Breast epithelium (tissue), 4 donors: Measurements from ENCODE around the gene ZNF618. TPM values are rescaled to one million over a fixed set of nuclear protein-coding genes. Genes with fewer than 3 reads are reported as not detected.

ENCODE experiments used
- DNase-seq, 2 donors: peaks; one replicate each; pipeline ENCODE4 v3.0.0-alpha.2; 2019; ENCODE audit warnings: low spot score in 2 of 2
- H3K27ac ChIP-seq, 2 donors: fragments of 200-600 bp; sonication (generic) in 1 of 2; one replicate each; pipeline ENCODE4 v1.5.1; 2016 to 2019; ENCODE audit warnings: mild to moderate bottlenecking in 1 of 2
- H3K27me3 ChIP-seq, 2 donors: fragments of 200-600 bp; sonication (generic) in 1 of 2; one replicate each; pipeline versions ENCODE4 v1.5.1 to v1.6.0; 2017 to 2019; ENCODE audit warnings: control low read depth in 1 of 2, mild to moderate bottlenecking in 1 of 2
- H3K36me3 ChIP-seq: fragments of 200-600 bp; one replicate; pipeline ENCODE4 v1.5.1; 2019
- H3K4me1 ChIP-seq, 2 donors: fragments of 200-600 bp; sonication (generic); one replicate each; pipeline ENCODE4 v1.5.1; 2016 to 2019; ENCODE audit warnings: control low read depth in 1 of 2
- H3K4me3 ChIP-seq, 3 donors: fragments of 200-600 bp; sonication (generic); 1 replicate in 2 of 3; 2 replicates in 1 of 3; pipeline ENCODE4 v1.5.1; 2016 to 2019; ENCODE audit warnings: mild to moderate bottlenecking in 3 of 3, moderate library complexity in 2 of 3
- H3K9me3 ChIP-seq, 2 donors: fragments of 200-600 bp; sonication (generic) in 1 of 2; one replicate each; pipeline ENCODE4 v1.5.1; 2016 to 2019; ENCODE audit warnings: control low read depth in 1 of 2
- POLR2A ChIP-seq: fragments of 450-650 bp; IDR thresholded peaks from one replicate; pipeline ENCODE4 v1.6.1; 2016; ENCODE audit warnings: antibody characterized with exemption, mild to moderate bottlenecking, moderate library complexity
- POLR2AphosphoS5 ChIP-seq, 3 donors: sonication (generic); formaldehyde crosslinking; IDR thresholded peaks; one replicate each; pipeline ENCODE4 v1.6.1; 2017; ENCODE audit warnings: antibody characterized with exemption in 3 of 3
- intact Hi-C: fragments of 100-400 bp; cut with DNase I; formaldehyde crosslinking; loops from one replicate; pipeline ENCODE4 v1.15.1; 2023; ENCODE audit warnings: low total_unique reads
- total RNA-seq, 3 donors: library from RNA; depleted of rRNA; stranded (reverse); fragments of >200 nt; gene quantifications; one replicate each; pipeline ENCODE4 v1.1.0, GENCODE V29; 2016
- TF ChIP-seq, protein P1 (sequence below), 3 donors: fragments of 450-650 bp; IDR thresholded peaks; one replicate each; pipeline ENCODE4 v1.5.1; 2016 to 2017; ENCODE audit warnings: antibody characterized with exemption in 3 of 3, mild to moderate bottlenecking in 3 of 3, moderate library complexity in 3 of 3

Gene ZNF618
- total RNA-seq, 3 donors from 2014 or later = 4.6 to 11.8 (median 10.4) TPM

DNA sequence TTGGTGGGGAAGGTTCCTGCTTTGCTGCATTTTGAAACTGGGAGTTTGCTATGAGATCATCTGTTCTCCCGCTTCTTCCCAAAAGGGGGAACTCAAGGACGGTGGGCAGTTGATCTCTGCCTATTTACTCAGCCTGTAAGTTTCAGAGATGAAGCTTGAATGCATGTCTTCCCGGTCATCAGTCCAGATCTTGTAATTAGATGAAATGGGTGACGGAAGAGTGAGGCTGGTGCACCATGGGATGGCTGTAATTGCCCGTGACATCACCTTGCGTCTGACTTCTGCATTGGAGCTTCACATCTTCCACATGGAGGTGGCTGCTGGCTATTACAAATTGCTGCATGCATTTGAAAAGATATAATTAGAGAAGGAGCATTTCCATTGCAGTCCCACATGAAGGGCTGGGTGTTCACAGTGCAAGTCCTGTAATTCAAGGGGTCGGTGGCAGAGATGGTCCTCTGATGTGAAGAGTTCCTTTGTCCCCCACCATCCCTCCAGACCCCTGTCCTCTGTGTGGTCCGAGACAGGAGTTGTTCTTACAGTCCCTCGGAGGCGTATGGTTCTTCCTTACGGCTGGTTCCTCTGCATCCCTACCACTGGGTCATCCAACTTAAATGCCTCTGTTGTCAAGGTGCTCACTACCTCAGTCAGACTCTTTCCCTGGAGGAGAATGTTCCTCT lies 72.9 kb downstream of the ZNF618 start:
- intact Hi-C loops = no loop called here
- Histone ChIP-seq H3K9me3 (no peaks in the 10 kb centered on the region), H3K27me3 (no peaks in the 10 kb centered on the region), H3K4me1 (no peaks in the 10 kb centered on the region), H3K4me3 (no peak overlapping the region), H3K27ac (no peak overlapping the region), H3K36me3 (no peaks in the 10 kb centered on the region)
- no peak for DNase-seq
- TF ChIP-seq, protein P1, sequence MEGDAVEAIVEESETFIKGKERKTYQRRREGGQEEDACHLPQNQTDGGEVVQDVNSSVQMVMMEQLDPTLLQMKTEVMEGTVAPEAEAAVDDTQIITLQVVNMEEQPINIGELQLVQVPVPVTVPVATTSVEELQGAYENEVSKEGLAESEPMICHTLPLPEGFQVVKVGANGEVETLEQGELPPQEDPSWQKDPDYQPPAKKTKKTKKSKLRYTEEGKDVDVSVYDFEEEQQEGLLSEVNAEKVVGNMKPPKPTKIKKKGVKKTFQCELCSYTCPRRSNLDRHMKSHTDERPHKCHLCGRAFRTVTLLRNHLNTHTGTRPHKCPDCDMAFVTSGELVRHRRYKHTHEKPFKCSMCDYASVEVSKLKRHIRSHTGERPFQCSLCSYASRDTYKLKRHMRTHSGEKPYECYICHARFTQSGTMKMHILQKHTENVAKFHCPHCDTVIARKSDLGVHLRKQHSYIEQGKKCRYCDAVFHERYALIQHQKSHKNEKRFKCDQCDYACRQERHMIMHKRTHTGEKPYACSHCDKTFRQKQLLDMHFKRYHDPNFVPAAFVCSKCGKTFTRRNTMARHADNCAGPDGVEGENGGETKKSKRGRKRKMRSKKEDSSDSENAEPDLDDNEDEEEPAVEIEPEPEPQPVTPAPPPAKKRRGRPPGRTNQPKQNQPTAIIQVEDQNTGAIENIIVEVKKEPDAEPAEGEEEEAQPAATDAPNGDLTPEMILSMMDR (IDR thresholded peaks at IDR 0.05) = no peak
- no peak for TF ChIP-seq POLR2A
- no peak for TF ChIP-seq POLR2AphosphoS5 (IDR thresholded peaks at IDR 0.05)

DNA sequence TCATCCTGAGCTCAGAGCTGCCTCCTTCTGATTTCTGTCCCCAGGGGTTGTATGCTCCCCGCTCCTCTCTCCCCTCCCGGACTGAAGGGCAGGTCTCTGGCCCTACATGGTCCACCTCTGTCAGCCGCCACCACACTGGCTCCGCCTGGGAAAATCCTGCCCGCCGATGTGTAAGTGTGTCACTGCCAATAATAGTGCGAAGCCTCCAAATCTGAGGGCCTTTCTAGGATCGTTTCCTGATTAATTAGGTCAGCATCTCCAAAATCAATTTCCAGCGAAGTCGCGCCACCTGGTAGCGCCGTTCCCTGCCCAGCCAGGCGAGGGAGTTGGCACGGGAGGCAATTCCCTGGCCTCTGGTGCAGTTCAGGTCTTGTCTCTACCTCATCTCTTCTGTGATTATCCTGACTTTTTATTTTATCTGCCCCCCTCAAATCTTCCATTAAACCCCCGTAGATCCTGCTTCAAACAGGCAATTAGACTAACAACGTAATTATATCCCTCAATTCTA lies 73.5 kb downstream of the ZNF618 start:
- intact Hi-C loops = no loop called here
- Histone ChIP-seq H3K36me3 (no peaks in the 10 kb centered on the region), H3K9me3 (no peaks in the 10 kb centered on the region), H3K4me3 (no peak overlapping the region), H3K27me3 (no peaks in the 10 kb centered on the region), H3K4me1 (no peaks in the 10 kb centered on the region), H3K27ac (no peak overlapping the region)
- TF ChIP-seq, protein P1 (IDR thresholded peaks at IDR 0.05) = no peak
- TF ChIP-seq POLR2AphosphoS5 (IDR thresholded peaks at IDR 0.05) (no peak), POLR2A (no peak)
- no peak for DNase-seq

DNA sequence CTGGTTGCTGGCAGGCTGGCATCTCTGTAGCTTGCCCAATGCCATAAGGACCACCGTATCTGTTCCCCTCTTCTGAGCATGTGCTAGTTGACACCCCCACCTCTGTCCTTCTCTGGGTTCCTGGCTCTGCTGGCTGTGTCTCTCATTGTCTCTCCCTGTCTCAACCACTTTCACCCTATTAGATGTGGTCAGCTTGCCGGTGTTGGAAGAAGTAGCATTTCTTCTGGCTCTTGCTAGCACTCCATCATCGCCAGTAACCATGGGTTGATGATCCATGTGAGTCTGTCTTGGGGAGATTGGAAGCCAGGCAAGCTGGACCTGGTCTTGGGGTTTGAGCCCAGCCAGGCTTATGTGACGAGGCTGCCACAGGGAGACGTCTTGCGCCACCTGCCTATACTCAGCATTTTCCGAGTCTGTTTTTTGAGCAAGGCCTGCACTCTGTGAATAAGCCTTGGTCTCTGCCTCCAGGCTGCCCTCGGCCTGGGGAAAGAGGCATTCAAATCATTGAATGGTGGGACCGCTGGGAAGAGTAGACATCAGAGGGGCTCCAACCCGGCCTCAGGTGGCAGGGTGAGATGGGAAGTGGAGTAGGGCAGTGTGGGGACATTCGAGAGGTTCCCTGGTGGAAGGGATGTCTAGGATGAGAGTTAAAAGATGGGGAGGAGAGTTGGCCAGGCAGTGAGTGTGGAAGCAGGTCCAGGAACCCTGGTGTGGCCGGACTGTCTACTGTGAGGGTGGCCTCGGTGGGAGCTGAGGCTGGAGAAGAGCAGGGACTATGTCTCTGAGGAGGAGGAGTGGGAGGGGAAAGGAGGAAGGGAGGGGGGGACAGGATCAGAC lies 74.3 kb downstream of the ZNF618 start:
- H3K4me3 ChIP-seq = no peak overlapping the region
- no peaks in the 10 kb centered on the region for H3K9me3 ChIP-seq
- intact Hi-C loops = no loop called here
- H3K27me3 ChIP-seq = no peaks in the 10 kb centered on the region
- TF ChIP-seq, protein P1 (IDR thresholded peaks at IDR 0.05) = no peak
- TF ChIP-seq POLR2A = no peak
- TF ChIP-seq POLR2AphosphoS5 (IDR thresholded peaks at IDR 0.05) = no peak
- no peaks in the 10 kb centered on the region for H3K36me3 ChIP-seq
- H3K4me1 ChIP-seq = no peaks in the 10 kb centered on the region
- no peak for DNase-seq
- H3K27ac ChIP-seq = no peak overlapping the region

DNA sequence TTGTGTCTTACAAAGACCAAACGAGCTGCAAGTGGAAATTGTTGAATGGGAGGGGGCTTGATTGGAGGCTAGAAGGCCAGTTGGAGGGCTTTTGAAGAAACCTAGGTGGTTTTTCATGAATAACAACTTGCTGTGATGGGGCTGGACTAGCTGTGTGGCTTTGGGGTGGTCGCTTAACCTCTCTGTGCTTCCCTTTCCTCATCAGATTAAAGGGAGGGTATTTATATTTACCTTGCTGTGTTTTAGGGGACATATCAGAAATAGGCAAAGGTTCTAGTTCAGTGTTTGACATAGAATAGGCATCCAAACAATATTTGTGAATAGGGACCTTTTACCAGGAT lies 74.9 kb downstream of the ZNF618 start:
- TF ChIP-seq, protein P1 (IDR thresholded peaks at IDR 0.05) = no peak
- TF ChIP-seq POLR2AphosphoS5 (IDR thresholded peaks at IDR 0.05) = no peak
- TF ChIP-seq POLR2A = no peak
- Histone ChIP-seq H3K36me3 (no peaks in the 10 kb centered on the region), H3K9me3 (no peaks in the 10 kb centered on the region), H3K4me1 (no peaks in the 10 kb centered on the region), H3K27me3 (no peaks in the 10 kb centered on the region), H3K27ac (no peak overlapping the region), H3K4me3 (no peak overlapping the region)
- intact Hi-C loops = no loop called here
- DNase-seq = no peak

DNA sequence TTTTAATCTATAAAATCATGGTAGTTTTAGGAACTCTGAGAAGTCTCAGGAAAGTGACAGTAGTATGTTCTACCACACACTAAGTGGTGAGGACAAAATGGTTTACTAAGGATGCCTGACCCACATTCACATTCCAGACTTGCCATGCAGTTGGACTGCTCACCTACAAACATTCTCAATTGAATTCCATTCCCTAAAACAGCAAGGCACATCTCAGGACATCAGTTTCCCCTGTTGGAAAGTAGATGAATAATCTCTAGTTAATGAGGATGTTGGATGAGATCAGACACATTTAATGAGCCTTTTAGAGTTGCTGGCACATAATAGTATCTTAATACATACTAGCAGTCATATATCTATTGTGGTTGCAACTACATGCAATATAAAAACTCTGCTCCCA lies 76.6 kb downstream of the ZNF618 start:
- no peak for TF ChIP-seq POLR2AphosphoS5 (IDR thresholded peaks at IDR 0.05)
- TF ChIP-seq, protein P1 (IDR thresholded peaks at IDR 0.05) = no peak
- no peak for TF ChIP-seq POLR2A
- intact Hi-C loops = no loop called here
- Histone ChIP-seq H3K9me3 (no peaks in the 10 kb centered on the region), H3K27me3 (no peaks in the 10 kb centered on the region), H3K4me1 (no peaks in the 10 kb centered on the region), H3K4me3 (no peak overlapping the region), H3K27ac (no peak overlapping the region), H3K36me3 (no peaks in the 10 kb centered on the region)
- DNase-seq = no peak
